Erythroblast (primary cell): Measurements from ENCODE around the gene ATAD3C.
"Not testable (repeated sequence)": the region's sequence is repeated elsewhere in the genome, so short reads cannot be mapped to it uniquely, and the experiment has no call there.

Experiments
- GATA1 ChIP-seq: IDR thresholded peaks from 2 replicates; pipeline ENCODE4 v1.6.1; 2011; ENCODE audit warnings: low read depth, mild to moderate bottlenecking, control low read depth, low read length, moderate library complexity
- POLR2A ChIP-seq: IDR thresholded peaks from 2 replicates; pipeline ENCODE4 v1.6.1; 2011; ENCODE audit warnings: mild to moderate bottlenecking, low read length

DNA sequence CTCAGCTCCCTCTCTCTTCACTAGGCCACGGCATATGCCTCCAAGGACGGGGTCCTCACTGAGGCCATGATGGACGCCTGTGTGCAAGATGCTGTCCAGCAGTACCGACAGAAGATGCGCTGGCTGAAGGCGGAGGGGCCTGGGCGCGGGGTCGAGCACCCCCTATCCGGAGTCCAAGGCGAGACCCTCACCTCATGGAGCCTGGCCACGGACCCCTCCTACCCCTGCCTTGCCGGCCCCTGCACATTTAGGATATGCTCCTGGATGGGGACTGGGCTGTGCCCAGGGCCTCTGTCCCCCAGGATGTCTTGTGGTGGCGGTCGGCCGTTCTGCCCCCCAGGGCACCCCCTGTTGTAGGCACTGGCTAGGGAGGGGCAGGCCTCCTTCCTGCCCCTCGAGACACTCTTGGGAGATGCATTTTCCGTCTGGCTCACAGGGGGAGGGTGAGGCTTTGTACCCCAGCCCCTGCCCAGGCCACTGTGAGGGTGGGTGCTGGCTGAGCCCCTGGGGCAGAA lies 46.0 kb downstream of the ATAD3C start:
- TF ChIP-seq POLR2A, GATA1: not testable (repeated sequence)
